Amniotic epithelial cell (primary cell): ENCODE measurements around the gene LANCL2.
"Not testable (repeated sequence)": the region's sequence is repeated elsewhere in the genome, so short reads cannot be mapped to it uniquely, and the experiment has no call there.

ENCODE experiments used
- DNase-seq: peaks from one replicate; pipeline ENCODE4 v3.0.0-alpha.2; 2010; ENCODE audit warnings: low read depth

Gene LANCL2

DNA sequence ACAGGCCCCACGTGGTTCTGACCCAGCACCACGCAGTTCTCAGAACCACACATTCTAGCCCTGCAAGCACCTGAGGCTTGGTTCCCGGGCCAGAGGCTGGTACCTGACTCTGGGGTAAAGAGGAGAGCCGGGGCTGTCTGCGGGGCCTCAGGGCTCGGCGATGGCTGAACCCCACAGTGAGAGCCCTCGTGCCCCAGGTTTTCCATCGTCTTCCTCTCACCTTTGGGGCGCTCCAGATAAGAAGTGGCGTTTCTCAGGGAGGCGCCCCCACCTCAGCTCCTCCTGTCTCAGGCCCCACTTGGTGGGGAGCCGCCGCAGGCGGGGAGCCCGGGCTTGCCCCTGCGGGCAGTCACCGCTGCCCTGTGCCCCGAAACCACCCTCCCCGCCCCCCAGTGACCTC, 2.2 kb upstream of the LANCL2 start:
- no peak for DNase-seq

DNA sequence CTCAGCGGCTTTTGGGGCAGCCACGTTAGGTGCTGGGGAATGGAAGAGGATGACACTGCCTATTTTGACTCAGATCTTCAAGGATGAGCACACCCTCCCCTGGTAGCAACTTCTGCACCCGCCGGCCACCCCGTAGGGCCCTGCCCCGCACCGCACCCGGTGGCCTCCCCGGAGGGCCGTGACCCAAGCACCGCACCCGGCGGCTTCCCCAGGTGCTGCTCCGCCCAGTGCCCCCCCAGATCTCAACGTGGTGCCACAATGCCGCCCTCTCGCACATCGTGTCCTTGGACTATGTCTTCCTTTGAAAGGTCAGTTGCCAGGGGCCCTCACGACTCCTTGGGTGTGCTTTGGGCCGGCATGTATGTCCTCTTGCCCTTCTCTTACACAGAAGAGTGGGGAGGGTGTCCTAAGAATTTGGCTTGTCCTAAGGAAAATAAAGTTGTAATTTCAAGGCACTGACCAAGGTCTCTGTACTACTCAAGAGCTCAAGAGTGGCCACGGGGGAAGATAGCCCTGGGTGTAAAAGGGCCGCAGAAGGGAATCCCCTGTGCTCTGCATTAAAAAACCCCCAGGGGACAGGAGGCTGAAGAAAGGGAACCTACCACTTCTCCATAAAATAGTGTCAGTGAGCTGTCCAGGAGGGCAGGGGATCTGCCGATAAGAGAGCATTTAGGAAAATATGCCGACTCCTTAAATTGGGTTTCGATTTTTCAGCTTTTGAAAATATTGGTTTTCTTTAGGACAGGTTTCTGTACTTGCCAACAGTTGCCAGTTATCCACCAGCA, 1.6 kb upstream of the LANCL2 start:
- no peak for DNase-seq

DNA sequence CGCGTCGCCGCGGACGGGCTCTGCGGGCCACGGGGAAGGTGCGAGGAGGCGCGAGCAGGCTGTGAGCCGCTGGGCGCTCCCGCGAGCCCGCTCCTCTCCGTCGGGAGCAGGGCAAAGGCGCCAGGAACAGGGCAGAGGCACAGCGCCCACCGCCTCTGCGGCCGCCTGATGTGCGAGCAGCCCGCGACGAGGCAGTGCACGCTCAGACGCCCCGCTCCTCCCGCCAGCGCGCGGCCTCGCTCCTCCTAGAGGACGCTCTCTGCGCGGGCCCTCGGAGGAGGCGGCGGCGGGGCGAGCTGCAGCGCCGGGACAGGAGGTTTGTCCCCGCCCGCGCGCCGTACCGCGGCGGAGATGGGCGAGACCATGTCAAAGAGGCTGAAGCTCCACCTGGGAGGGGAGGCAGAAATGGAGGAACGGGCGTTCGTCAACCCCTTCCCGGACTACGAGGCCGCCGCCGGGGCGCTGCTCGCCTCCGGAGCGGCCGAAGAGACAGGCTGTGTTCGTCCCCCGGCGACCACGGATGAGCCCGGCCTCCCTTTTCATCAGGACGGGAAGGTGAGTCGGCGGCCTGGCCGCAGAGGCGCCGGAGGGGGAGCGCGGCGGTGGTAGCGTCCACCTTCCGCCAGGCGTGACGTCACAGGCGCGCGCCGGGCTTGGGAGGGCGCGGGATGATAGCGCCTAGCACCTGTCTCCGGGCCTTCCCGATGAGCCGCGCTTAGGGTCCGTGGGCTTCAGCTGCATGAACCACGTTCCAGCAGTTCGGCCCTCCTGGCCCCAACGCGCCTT, 731 bp downstream of the LANCL2 start:
- peak; percentile 96 for DNase-seq

DNA sequence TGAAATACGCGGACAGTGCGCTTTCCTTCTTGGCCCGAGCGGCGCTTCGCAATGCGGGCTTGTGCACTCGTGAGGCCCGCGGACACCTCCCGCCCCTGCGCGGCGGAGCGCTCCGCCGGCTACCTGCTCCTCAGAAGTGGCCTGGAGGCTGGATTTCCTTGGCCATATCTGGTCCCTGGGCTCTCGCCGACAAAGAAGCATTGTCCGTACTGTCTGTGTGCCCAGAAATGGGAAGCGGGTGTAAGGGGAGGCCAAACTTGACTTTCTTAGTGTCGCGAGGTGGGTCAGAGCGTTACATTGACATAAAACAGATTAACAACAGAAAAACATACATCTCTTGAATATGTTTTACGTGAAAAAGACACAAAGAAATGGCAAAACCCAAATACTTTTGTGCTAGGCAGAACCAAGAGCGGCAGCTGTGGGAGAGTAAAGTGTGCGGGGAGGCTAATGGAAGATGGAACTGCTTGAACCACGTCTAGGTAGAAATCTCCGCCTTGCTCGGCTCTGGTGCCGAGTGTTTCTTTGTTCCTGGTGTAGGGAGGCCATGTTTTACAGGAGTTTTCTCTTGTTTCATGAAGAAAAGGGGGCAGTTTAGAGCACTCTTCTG, 1.4 kb downstream of the LANCL2 start:
- DNase-seq: peak; percentile 22

DNA sequence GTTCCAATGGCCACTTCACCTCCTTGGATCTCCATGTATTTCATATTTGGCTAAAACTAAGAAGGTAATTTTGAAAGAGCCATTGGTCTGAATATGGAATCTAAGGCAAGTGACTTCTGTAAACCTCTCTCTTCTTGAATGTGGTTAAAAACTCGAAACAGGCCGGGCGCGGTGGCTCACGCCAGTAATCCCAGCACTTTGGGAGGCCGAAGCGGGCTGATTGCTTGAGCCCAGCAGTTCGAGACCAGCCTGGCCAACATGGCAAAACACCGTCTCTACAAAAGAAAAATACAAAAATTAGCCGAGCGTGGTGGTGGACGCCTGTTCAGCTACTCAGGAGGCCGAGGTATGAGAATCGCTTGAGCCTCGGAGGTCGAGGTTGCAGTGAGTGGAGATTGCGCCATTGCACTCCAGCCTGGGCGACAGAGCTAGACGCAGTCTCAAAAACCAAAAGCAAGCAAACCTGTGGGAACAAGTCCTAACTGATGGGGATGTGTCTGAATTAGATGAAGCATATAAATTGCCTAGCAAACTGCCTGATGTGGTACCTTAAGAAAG, 2.2 kb downstream of the LANCL2 start:
- DNase-seq: no peak

DNA sequence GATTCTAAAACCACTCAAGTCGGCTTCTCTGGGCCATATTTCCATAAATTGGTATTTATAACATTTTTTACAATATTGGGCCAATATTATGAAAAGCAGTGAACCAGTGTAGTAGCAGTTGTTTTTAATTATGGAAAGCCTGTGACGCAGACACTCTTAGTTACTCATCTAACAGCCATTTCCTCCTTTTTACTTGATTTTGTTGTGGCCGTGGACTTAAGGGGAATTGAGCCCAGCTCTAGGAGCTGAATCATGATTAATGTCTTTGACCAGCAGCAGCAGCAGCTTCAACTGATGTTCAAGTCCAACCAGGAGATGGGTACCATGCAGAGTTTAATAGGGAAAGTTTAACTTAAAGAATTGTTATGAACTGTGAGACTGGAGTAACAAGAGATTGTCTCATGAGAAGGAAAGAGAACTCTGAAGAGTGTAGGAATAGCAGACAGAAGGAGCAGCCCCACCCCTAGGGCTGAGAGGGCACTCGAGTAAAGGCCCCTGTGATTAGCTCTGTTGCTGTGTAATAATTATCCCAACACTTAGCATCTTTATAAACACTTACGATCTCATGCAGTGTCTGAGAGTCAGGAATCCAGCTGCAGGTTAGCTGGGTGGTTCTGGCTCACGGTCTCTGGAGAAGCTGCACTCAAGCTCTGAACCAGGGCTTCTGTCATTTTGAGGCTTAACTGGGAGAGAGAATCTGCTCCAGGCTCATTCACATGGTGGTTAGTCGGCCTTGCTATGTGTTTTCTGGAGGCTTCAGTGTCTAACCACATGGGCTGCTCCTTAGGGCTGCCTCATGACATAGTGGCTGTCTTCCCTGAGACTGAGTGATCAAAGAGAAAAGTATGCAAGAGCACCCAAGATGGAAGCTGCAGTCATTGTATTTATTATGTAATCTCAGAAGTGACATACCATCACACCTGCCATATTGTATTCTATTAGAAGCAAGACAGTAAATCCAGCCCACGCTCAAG, 4.6 kb downstream of the LANCL2 start:
- peak; percentile 82 for DNase-seq

DNA sequence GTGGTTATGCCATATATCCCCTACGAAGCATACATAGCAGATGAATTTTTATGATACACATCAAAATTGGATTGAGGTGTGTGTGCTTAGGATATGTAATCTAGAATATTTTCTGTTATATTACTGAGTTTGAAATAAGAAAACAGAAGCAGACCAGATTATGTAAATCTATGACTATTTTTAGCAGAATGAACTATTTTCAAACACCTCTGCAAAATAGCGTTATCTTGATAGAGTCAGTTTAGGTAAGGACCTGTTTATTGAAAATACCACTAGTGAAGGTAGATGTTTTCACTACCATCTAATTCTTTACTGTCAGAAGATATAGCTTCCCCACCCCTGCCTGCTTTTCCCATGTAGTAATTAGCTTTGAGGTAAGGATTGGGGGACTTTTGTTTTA, 9.1 kb downstream of the LANCL2 start:
- DNase-seq: no peak

DNA sequence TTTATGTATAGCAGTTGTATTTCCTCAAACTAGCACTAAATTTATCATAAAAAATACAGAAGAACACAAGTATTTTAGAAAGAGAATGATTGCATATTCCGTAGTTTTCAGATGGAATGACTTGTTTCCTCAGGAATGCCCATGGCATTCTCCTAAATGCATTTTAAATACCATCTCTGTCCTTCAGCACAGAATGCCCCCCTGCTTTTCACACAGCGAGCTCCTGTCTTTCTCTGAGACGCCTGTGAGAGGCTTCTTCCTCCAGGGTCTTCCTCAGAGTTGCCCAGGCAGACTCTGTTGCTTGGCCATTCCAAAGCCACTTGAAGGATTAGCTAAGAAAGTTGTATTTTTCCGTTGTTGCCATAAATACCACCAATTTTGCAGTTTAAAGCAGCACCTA, 10.1 kb downstream of the LANCL2 start:
- DNase-seq: no peak

DNA sequence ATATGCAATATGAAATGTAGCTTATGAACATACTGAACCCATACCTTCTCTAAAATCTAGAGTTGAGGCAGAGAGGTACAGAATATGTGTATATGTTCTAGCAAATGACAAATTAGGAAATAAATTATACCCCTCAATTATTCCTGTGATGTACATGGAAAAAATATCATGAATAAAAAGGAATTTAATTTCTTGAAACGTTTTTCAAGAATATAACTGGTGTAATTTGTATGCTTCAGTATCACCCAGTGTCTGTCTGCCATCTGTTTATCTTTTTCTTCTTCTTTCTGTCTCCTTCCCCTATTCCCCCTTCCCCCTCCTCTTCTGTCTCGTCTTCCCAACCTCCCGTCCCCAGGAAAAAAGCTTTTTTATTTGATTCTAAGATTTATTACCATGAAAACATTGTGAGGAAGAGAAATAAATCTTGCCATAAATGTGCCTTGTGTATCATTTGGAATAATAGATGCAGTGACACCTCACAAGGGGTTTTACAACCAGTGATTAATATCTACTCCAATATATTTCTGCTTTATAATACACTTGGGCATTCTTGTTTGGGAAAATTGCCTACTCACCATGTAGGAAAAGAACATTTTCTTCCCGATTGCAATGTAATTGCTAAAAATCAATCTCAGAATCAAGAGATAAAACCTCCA, 12.2 kb downstream of the LANCL2 start:
- no peak for DNase-seq

DNA sequence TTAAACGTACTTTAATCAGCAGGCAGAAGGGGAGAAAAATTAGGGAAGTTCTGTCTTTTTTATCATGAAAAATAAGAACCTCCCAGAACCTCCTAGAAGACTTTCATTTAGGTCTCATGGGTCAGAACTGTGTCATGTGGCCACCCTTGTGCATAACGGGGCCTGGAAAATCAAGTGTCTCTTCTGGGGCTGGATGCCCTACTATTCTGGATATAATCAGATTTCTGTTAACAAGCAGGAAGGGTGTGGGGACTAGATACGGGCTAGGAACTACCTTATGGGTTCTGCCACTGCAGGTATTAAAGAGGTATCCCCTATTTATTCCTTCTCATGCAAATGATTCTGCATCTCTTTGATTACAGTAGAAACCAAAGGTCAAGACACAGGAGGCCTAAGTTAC, 14.1 kb downstream of the LANCL2 start:
- no peak for DNase-seq

DNA sequence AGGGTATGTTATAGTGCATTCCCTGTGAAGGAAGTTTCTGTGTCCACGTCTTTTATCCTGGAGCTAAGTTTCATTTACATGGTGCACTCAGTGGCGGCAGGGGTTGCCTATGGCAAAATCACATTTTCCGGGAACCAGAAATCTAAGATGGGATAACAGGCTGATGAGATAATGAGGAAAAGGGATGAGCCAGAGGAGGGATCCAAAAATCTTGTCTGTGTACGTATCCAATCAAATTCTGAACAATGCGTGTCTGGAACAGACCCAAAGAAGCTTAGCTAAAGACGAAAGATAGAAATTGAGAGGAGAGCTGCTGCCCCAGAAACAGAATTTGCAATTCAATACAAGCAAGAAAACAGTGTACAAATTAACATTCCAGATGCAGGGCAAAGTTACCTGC, 16.1 kb downstream of the LANCL2 start:
- DNase-seq: no peak

DNA sequence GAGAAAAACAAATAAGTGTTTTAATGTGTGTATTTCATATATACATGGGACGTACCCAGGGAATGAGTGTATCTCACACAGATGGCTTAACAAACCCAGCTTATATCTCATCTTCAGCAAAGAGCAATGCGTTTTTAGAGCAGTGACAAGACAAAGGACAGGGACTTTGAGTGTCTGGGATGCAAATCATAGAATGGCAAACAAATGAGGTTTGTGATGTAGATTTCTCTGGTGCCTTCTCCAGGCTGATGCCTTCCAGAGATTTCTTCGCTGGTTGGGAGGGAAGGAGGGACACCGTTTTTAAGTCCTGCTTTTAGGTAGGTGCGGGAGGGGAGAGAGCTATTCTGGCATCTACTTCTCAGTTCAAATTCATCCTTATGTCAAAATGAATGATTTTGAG, 16.6 kb downstream of the LANCL2 start:
- no peak for DNase-seq

DNA sequence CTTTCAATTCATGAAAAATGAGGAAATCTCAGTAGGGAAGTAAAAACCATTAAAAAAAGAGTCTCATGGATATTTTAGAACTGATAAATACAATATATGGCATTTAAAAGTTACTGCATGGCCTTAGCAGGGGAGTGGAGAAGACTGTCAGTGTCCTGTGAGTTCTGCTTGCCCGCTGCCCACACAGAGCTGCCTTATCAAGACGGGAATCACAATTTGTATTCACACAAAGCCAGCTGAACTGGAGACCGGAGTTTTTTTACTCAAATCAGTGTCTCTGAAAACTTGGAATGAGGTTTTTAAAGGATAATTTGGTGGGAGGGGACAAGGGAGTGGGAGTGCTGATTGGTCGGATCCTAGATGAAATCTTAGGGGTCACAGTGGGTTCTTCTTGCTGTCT, 17.1 kb downstream of the LANCL2 start:
- DNase-seq: no peak

DNA sequence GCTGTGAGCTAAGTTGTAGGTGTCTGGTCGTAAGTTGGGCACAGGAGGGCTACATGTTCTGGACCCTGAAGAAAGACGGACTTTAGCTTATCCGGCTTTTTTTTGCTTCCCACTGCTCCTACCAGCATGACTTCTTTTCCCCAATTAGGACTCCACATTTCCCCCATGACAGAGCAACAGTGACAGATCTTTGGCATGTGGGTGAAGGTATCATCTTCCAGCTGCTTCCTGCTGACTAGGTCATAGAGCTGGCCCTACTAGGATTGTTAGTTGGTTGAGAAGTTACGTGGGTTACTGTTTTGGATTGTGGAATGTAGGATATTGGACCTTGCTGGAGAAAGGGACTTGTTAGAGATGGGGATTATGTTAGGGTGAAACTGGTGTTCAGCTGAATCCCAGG, 21.4 kb downstream of the LANCL2 start:
- no peak for DNase-seq

DNA sequence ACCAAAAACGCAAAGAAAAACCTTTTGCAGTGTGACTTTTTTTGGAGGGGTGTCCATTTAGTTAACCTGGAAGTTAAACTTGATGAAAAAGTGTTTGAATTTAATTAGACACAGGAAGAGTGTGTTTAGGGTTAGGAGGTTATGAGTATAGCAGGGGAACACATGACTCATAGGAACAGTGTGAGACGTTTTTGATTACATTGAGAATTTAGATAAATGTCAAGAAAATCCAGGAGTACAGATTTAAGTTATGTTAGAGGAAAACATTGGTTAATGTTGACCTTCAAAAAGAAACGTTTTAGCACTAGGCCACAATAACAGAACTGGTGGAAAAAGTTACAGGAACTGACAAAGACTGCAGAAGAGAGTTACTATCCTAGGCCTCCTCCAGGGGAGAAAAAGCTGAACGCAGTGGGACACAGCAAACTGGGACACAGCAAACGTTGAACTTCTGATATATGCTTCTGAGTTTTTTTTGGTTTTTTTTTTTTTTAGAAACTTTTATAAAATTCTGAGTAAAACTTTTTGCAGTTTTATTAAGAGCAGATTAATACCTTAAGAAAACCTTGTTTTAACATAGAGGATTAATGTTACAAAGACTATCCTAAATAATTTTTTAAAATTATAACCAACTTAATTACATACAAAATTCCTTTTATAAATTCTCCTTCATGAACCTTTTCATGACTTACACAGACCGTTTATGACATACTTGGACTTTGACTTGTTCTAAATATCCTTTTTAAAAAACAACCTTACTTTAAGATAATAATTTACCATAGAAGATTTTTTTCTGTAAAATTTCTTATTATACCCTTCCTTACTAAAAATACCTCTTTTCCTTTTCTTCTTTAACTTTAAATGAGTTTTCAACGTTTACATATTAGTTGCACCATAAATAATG, 22.2 kb downstream of the LANCL2 start:
- DNase-seq: peak; percentile 23

DNA sequence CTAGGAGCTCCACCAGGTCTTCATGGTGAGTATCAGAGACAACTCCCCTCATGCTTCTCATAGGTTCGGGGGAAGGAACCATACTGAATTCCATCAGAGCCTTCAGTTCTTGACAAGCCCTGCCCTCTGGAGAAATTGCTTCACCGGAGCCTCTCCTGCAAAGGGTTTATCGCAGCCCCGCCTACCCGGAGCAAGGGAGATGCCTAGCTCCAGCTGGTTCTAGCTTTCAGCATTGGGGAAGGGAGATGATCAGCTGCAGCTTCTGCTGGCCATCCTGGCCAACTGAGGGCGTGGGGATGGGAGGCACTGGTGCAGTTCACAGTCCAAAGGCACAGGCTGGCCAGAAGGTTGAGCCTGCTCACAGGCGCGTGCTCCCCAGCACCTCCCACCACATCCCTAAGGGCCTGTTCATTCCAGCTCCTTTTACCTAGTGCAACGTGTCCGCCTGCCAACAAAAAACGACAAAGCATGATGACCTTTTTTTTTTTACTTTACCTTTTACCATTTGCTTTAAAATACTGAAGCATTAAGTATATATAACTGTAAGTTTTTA, 31.2 kb downstream of the LANCL2 start:
- peak; percentile 5 for DNase-seq

DNA sequence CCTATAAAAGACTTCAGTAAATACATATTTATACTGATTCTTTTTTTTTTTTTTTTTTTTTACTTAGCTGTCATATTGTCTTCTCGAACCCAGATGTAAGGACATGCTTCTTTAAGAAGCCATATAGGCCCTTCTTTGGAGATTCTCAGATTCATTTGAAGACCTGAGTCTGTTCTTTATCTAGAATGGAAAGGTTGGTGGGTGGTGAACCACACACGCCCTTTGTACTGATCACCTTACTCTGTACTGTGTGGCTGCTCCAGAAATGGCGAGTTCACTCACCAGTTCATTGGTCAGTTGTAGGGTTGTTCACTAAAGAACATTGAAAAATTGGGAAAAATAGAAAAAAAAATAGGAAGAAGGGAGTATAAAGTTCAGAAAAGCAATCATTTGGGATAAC, 32.5 kb downstream of the LANCL2 start:
- no peak for DNase-seq

DNA sequence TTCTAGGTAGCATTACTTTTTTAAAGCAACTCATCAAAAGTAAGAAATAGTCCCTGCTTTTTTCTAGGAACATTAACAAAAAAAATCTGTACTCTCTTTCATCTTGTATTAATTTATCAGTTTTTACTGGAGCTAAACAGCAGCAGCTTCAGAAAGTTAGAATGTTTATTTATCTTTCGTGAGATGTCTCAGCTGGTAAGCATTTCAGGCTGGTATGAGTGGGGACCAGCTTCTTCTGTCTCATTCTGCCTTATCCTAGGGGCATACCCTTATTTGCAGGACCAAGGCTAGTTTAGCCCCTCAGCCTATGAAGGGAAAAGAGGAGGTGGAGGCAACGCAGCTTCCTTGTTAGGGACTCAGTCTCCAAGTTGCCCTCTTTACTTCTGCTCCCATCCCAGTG, 35.1 kb downstream of the LANCL2 start:
- DNase-seq: no peak

DNA sequence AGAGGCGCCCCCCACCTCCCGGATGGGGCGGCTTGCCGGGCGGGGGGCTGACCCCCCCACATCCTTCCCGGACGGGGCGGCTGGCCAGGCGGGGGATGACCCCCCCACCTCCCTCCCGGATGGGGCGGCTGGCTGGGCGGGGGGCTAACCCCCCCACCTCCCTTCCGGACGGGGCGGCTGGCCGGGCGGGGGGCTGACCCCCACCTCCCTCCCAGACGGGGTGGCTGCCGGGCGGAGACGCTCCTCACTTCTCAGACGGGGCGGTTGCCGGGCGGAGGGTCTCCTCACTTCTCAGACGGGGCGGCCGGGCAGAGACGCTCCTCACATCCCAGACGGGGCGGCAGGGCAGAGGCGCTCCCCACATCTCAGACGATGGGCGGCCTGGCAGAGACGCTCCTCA, 37.4 kb downstream of the LANCL2 start:
- DNase-seq: not testable (repeated sequence)
